OCI-M2 (cell line): ENCODE measurements around the gene SLC39A13.

Experiments
- DNase-seq: peaks from one replicate; lab custom pipeline; 2025; ENCODE audit not compliant: unreplicated experiment; lab: John Stamatoyannopoulos, UW

Gene SLC39A13

GRCh38 chr11:47400768-47401279, 7.6 kb upstream of the SLC39A13 start:
- DNase-seq, result no peak

- no peak for DNase-seq
Measured at GRCh38 chr11:47403135-47403534, 5.3 kb upstream of the SLC39A13 start.

GRCh38 chr11:47403571-47403970, 4.8 kb upstream of the SLC39A13 start:
- peak; percentile 26 for DNase-seq

GRCh38 chr11:47406896-47407745, 1.3 kb upstream of the SLC39A13 start:
- DNase-seq, result no peak

DNA sequence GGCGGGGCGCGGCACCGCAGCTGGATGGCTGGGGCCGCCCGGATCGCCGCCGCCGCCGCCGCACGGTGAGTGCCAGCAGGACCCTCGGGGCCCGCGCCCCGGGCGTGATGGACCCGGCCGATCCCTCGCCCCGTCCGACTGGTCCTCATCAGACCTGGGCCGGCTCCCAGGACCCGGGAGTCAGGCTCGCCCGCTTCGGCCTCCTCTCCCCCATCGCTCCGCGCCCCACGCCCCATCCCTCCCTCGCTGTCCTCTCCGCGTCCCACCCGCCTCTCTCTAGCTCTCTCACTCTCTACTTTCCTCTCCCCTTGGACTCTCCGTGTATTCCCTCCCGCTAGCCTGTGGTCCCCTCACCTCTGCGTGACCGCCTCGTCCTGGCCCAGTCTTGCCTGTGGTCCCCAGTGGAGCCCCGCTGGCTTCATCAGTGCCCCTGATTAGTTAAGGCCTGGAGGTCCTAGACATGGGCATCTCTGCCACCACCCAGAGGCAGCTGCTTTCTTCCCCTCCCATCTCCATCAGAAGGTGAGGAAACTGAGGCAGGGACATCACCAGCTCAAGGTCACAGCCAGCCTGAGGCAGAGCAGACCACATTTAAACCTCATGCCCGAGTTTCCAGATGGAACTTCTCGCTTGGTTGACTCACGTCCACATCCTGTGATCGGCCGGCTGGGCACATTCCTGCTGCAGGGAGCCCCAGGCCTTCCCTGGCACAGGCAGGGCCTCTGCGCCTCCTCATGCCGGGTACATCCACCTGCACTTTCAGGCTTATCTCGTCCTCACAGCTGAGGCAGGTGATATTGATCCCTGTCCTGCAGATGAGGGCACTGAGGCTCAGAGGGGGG, 429 bp downstream of the SLC39A13 start:
- no peak for DNase-seq

DNA sequence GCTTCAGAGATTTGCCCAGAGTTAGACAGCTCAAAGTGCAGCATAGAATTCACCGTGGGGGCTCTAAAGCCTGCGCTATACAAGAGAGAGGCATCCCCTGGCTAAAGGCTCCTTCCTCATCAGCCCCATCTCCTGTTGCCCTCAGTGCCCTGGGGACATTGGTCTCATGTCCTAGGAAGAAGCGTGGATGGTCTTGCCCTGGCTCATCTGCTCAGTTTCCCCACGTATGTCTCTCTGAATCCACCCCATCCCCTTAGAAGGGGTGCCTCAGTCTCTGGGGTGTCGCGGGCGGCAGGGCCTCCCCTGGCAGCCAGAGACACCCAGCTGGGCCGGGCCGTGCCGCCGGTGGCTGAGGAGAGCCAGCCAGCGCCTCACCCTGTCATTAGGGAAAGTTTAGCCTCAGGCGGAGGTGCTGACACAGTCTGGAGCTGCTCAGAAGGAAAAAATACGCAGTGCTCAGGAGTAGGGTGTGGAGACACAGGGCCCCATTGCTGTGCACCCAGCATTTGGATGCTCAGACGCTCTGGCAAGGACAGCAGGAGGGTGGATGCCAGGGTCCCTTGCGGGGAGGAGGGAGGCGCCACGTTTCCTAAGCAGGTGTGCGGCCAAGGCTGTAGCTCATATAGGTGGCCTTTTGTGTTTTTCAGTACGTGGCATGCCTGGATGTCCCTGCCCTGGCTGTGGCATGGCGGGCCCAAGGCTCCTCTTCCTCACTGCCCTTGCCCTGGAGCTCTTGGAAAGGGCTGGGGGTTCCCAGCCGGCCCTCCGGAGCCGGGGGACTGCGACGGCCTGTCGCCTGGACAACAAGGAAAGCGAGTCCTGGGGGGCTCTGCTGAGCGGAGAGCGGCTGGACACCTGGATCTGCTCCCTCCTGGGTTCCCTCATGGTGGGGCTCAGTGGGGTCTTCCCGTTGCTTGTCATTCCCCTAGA, 1.3 kb downstream of the SLC39A13 start:
- DNase-seq, result no peak

- no peak for DNase-seq
Measured at GRCh38 chr11:47410370-47411264, 2.2 kb downstream of the SLC39A13 start.

DNA sequence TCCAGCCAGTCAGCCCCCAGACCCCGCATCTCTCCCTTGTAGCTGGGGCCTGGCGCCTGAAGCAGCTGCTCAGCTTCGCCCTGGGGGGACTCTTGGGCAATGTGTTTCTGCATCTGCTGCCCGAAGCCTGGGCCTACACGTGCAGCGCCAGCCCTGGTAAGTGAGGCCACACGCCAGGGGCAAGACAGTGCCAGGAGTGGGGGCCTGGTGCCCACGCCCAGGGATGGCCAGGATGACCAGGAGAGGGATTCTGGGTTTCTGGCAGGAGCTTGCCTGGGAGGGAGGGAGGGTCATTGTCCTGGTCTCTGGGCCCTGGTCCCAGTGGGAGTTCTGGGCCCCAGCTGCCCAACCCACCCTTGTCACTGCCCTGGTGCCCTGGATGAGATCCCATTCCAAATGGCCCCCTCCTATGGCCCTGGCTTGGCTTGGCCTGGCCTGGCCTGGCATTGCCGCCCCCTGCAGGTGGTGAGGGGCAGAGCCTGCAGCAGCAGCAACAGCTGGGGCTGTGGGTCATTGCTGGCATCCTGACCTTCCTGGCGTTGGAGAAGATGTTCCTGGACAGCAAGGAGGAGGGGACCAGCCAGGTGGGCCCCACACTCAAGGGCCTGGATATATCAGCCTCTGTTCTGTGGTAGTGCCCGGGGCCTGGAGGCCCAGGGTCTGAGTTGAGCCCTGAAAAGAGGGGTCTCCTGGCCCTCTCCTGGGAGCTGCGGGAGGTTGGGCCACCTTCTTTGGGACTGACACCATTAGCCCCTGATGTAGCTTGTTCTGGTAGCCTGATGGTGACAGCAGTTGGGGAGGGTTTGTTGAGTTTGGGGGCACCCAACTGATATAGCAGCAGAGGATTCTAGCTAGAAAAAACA, 3.7 kb downstream of the SLC39A13 start:
- DNase-seq, result no peak

DNA sequence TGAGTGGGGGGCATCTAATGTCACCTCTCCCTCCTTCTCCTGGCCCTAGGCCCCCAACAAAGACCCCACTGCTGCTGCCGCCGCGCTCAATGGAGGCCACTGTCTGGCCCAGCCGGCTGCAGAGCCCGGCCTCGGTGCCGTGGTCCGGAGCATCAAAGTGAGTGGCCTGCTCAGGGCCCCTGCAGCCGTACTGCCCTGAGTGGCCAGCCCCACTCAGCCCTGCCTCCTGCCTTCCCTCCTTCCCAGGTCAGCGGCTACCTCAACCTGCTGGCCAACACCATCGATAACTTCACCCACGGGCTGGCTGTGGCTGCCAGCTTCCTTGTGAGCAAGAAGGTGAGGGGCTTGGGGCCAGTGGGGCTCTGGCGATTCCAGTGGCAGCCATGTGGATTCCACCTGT, 5.0 kb downstream of the SLC39A13 start:
- no peak for DNase-seq

DNA sequence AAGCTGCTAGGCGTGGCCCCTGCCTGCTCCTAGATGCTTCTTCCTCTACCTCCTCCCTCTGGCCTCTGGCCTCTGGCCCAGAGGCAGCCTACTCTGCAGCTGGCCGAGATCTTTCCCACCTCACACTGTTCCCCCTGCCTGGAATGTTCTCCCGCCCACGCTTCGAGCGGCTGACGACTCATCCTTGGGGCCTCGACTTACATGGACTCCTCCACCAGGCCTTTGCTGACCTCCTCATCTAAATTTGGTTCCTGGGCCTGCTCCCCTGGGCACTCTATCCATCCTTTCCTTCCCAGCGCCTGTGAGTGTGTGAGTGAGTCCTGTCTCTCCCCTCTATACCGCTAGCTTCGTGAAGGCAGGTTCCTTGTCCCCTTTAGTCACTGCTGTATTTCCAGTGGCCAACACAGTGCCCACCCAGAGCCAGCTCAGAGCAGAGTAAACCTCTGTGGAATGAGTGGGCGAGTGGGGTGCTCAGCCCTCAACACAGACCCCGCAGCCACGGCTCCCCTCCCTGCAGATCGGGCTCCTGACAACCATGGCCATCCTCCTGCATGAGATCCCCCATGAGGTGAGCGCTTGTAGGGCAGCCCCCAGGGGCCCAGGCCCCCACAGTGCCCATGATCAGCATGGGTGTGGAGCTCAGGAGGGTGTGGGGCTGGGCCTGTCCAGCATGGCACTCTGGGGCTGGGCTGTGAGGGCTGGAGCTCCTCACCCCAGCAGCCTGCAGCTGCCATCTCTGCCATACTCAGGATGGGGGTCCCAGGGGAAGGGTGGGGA, 5.7 kb downstream of the SLC39A13 start:
- DNase-seq, result no peak

- DNase-seq, result no peak
Measured at GRCh38 chr11:47414685-47415070, 6.3 kb downstream of the SLC39A13 start.

- DNase-seq, result no peak
Measured at GRCh38 chr11:47415091-47415854, 6.9 kb downstream of the SLC39A13 start.

DNA sequence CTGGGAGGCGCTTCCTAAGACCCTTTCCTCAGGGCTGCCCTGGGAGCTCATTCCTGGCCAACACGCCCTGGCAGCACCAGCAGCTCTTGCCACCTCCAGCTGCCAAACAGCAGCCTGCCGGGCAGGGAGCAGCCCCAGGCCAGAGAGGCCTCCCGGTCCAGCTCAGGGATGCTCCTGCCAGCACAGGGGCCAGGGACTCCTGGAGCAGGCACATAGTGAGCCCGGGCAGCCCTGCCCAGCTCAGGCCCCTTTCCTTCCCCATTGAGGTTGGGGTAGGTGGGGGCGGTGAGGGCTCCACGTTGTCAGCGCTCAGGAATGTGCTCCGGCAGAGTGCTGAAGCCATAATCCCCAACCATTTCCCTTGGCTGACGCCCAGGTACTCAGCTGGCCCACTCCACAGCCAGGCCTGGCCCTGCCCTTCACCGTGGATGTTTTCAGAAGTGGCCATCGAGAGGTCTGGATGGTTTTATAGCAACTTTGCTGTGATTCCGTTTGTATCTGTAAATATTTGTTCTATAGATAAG, 7.6 kb downstream of the SLC39A13 start:
- no peak for DNase-seq

- no peak for DNase-seq
Measured at GRCh38 chr11:47417712-47418111, 9.3 kb downstream of the SLC39A13 start.

DNA sequence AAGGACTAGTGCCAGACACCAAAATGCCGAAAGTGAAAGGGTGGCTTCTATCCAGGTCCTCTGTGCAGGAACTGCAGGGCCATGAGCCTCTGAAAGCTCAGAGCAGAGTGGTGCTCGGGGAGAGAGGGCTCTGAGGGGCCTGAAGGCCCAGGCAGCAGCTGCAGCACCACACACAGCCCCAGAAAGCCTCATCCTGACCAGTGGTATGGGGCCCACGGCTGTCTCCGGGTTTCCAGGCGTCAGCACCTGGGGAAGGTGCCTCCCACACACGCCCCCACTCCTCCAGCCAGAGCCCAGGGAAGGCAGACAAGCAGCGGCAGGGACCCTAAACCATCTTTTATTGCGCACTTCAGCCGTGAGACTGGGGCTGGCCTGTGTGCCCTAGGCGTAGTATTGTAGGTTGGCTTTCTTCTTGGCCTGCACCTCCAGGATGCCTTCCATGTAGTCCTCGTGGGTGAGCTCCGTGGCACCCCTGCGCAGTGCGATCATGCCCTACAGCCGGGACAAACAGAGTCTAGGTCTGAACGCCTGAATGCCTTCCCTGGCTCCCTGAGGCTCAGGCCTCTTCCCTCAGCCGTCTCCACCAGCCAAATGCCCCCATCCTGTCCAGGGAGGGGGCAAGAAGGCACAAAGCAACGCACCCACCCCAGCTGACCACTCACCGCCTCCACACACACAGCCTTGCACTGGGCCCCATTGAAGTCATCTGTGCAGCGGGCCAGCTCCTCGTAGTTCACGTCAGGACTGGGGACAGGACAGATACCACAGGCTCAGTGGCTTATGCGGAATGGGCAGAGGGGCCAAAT, 10.3 kb downstream of the SLC39A13 start:
- DNase-seq, result no peak

GRCh38 chr11:47425611-47426010, 17.2 kb downstream of the SLC39A13 start:
- no peak for DNase-seq
